ENCODE results near the gene PLEKHB1.

DNA sequence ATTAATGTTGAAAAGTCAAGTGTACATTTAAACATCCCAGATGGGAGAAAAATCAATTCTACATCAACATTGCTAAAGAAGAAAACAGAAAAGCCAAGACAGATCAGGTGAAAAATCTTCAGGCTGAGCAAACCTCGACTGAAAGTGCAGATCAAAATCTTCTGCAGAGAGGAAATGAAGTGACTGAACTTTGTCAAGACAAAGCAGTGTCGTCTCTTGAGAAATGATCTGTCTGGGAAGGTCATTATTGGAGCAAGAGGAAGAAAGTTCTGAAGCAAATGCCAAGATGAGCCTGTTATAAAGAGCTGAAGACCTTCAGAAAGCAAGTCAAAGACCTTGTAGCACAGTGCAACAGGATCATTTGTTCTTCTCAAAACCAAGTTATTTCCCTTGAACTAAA is 5.8 kb upstream of the PLEKHB1 start:
- TF ChIP-seq POLR2AphosphoS5 (IDR thresholded peaks at IDR 0.05) (no peak), CTCF (IDR thresholded peaks at IDR 0.05) (no peak)

All from transverse colon (tissue), 4 donors.